ENCODE measurements around the gene RAB3IP. TPM values are rescaled to one million over a fixed set of nuclear protein-coding genes. Genes with fewer than 3 reads are reported as not detected.

Gene RAB3IP
- total RNA-seq, 1 experiment from 2014 or later, result 30.3 TPM

GRCh38 chr12:69821456-69822159 is 82.9 kb downstream of the RAB3IP start:
- no peaks in the 10 kb centered on the region for H3K9me2 ChIP-seq (ENCODE audit: insufficient read depth)
- no peak overlapping the region for H3K27ac ChIP-seq
- TF ChIP-seq CTCF (conservative IDR thresholded peaks at IDR 0.05), result no peak
- no peak for TF ChIP-seq EZH2 (IDR thresholded peaks at IDR 0.05; ENCODE audit: low read depth)
- no peaks in the 10 kb centered on the region for H3K27me3 ChIP-seq (ENCODE audit: insufficient read depth, low read depth)
- no peak overlapping the region for H3K4me2 ChIP-seq
- no peaks in the 10 kb centered on the region for H3K36me3 ChIP-seq (ENCODE audit: low read depth)
- H4K20me1 ChIP-seq (ENCODE audit: insufficient read depth), result no peaks in the 10 kb centered on the region
- DNase-seq, result peak in 1 of 2 experiments; percentile 5
- ChIA-PET CTCF (interaction anchor here (1.0 kb wide), 1 partner anchor 58 kb away, joined by 3 read pairs; no protein-coding TSS in a partner anchor), POLR2A (ENCODE audit: unreplicated experiment) (no interaction called here)
- no peaks in the 10 kb centered on the region for H3K79me2 ChIP-seq (ENCODE audit: low read depth)
- H3K9me3 ChIP-seq (ENCODE audit: insufficient read depth, low read depth), result no peaks in the 10 kb centered on the region
- H2AFZ ChIP-seq, result no peak overlapping the region
- no peaks in the 10 kb centered on the region for H3K4me1 ChIP-seq (replicated peaks; ENCODE audit: insufficient read depth)
- intact Hi-C loops (cut with micrococcal nuclease; ENCODE audit: unreplicated experiment), result no loop called here
- no peaks in the 10 kb centered on the region for H3F3A ChIP-seq (ENCODE audit: insufficient read depth, low read depth)
- TSS peak; percentile 19 for BruUV-seq (replicated peaks)
- no peak overlapping the region for H3K4me3 ChIP-seq

GRCh38 chr12:69822201-69822860 is 83.7 kb downstream of the RAB3IP start:
- Histone ChIP-seq H3K27ac (no peak overlapping the region), H3K36me3 (ENCODE audit: low read depth) (no peaks in the 10 kb centered on the region), H3K27me3 (ENCODE audit: insufficient read depth, low read depth) (no peaks in the 10 kb centered on the region), H3K79me2 (ENCODE audit: low read depth) (no peaks in the 10 kb centered on the region), H3K4me3 (no peak overlapping the region), H3K4me1 (replicated peaks; ENCODE audit: insufficient read depth) (no peaks in the 10 kb centered on the region), H4K20me1 (ENCODE audit: insufficient read depth) (no peaks in the 10 kb centered on the region), H3K9me2 (ENCODE audit: insufficient read depth) (no peaks in the 10 kb centered on the region), H3K9me3 (ENCODE audit: insufficient read depth, low read depth) (no peaks in the 10 kb centered on the region), H3F3A (ENCODE audit: insufficient read depth, low read depth) (no peaks in the 10 kb centered on the region), H2AFZ (no peak overlapping the region), H3K4me2 (no peak overlapping the region)
- no peak for DNase-seq
- intact Hi-C loops (cut with micrococcal nuclease; ENCODE audit: unreplicated experiment), result no loop called here
- BruUV-seq (replicated peaks), result no TSS peak
- no peak for TF ChIP-seq EZH2 (IDR thresholded peaks at IDR 0.05; ENCODE audit: low read depth)
- TF ChIP-seq CTCF (conservative IDR thresholded peaks at IDR 0.05), result no peak
- POLR2A ChIA-PET (ENCODE audit: unreplicated experiment), result no interaction called here
- CTCF ChIA-PET, result no interaction called here

GRCh38 chr12:69824028-69824427 is 85.4 kb downstream of the RAB3IP start:
- H3K9me3 ChIP-seq (ENCODE audit: insufficient read depth, low read depth), result no peaks in the 10 kb centered on the region
- H3F3A ChIP-seq (ENCODE audit: insufficient read depth, low read depth), result no peaks in the 10 kb centered on the region
- no peaks in the 10 kb centered on the region for H4K20me1 ChIP-seq (ENCODE audit: insufficient read depth)
- H3K36me3 ChIP-seq (ENCODE audit: low read depth), result no peaks in the 10 kb centered on the region
- no peak overlapping the region for H2AFZ ChIP-seq
- BruUV-seq (replicated peaks), result no TSS peak
- TF ChIP-seq CTCF (conservative IDR thresholded peaks at IDR 0.05), result no peak
- TF ChIP-seq EZH2 (IDR thresholded peaks at IDR 0.05; ENCODE audit: low read depth), result no peak
- no peaks in the 10 kb centered on the region for H3K79me2 ChIP-seq (ENCODE audit: low read depth)
- H3K4me1 ChIP-seq (replicated peaks; ENCODE audit: insufficient read depth), result no peaks in the 10 kb centered on the region
- H3K4me3 ChIP-seq, result no peak overlapping the region
- ChIA-PET CTCF (no interaction called here), POLR2A (ENCODE audit: unreplicated experiment) (no interaction called here)
- H3K27me3 ChIP-seq (ENCODE audit: insufficient read depth, low read depth), result no peaks in the 10 kb centered on the region
- no peak overlapping the region for H3K4me2 ChIP-seq
- intact Hi-C loops (cut with micrococcal nuclease; ENCODE audit: unreplicated experiment), result no loop called here
- no peak for DNase-seq
- no peak overlapping the region for H3K27ac ChIP-seq
- no peaks in the 10 kb centered on the region for H3K9me2 ChIP-seq (ENCODE audit: insufficient read depth)

Data from PC-9 (cell line).